Inflammatory macrophage treated with lipopolysaccharide for 4 hours (primary cell): ENCODE data around the gene PAFAH2.
A peak's percentile ranks its signal among the peaks of the same experiment; 100 is the strongest.

Source experiments
- DNase-seq: peaks from one replicate; pipeline ENCODE4 v3.0.0-alpha.2; 2020

PAFAH2 gene

GRCh38 chr1:25927521-25928265 is 70.2 kb downstream of the PAFAH2 start:
- DNase-seq, result no peak

GRCh38 chr1:25926731-25927496 is 70.9 kb downstream of the PAFAH2 start:
- no peak for DNase-seq

GRCh38 chr1:25924454-25924853 is 73.4 kb downstream of the PAFAH2 start:
- peak; percentile 40 for DNase-seq

DNA sequence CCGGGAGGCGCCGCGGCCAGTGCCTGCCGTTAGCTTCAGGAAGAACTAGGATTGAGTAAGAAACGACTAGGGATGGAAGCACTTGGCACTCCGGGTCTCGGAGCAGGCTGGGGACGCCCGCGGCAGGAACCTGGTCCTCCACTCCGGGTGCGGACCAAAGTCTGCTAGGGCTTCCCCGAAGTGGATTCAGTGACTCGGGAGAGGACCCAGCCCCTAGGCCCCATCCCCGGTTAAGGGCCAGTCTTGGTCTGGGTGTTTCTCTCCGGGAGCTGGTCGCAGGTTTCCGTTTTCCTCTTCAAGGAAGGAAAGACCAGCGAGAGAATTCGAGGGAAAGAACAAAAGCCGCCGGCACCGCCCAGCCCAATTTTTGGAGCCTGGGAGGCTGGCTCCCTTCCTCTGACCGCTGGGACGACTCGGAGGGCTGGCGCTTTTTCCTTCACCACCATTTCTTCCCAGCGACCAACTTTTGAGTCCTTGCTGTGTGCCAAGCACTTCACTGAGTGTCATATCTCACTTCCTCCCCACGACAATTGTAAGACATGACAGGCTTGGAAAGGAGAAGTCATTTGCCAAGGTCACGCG is 74.8 kb downstream of the PAFAH2 start:
- peak; percentile 67 for DNase-seq

DNA sequence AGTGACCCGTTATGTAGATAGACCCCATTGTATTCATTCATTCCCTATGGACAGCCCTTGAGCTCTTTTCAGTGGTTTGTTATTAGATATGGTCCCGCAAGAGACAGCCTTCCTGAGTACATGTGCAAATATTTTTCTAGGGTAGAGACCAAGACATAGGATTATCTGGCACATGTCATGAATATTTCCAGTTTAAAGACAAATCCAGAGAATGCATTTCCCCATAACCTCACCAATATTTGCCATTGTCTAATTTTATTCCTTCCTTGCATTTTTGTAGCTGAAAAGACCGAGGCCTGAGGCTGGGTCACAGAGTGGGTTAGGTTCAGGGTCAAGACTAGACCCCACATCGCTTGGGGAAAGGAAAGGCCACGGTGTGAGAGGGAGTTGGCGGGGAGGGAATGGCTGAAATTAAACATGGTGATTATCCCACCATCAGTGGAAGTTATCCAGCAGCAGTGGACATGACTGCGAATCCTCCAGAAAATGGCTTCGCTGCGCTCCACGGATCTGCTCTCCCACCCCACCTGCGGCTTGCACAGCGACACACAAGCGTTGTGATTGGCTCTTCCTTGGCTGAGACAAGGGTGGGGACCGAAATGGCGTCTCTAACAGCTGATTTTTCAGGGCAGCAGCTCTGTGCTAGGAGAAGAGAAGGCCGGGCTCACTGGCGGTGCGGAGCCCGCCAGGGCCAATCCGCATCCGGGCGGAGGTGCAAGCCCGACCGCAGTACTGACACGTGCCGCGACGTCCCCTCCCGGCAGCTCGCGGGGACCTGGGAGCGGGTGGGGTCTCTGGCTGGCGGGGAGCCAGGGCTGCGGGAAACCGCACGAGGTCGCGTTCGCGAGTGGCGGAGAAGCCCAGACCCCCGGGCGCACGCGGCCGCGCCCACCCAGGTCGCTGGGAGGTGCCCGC is 75.5 kb downstream of the PAFAH2 start:
- no peak for DNase-seq

DNA sequence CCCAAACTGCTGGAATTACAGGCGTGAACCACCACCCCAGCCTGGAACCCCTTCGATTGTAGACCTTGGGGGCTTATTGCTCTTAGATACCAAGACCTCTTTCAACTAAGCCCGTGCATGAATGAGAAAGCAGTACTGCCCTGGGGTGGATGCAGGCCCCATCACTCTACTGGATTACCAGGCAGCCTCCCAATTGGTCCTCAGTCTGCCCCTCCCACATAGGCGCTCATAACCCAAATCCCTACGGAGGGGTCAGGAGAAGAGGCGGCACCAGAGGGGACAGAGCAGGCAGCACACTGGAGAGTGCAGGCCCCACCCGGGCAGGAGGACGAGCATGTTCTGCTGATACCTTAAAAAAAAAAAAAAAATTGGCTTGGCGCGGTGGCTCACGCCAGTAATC is 79.2 kb downstream of the PAFAH2 start:
- DNase-seq, result no peak

DNA sequence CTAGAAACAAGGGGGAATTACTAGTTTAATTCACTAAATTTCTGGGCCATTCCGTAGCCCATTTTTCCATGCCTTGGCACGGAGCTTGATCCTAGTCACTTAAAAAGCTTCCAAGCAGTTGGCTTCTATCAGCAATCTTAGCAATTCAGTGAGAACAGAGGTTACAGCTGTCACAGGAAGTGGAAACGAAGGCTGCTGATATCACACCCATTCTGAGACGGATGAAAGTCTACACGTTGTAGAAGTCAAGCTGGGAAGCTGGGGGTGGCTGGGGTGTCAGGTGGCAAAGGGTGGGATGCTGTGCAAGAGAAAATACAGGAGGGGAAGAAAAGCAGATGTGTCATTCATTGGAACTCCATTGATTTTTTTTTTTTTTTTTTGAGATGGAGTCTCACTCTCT is 79.9 kb downstream of the PAFAH2 start:
- DNase-seq, result no peak

- DNase-seq, result no peak
Measured at GRCh38 chr1:25916460-25916859, 81.4 kb downstream of the PAFAH2 start.

DNA sequence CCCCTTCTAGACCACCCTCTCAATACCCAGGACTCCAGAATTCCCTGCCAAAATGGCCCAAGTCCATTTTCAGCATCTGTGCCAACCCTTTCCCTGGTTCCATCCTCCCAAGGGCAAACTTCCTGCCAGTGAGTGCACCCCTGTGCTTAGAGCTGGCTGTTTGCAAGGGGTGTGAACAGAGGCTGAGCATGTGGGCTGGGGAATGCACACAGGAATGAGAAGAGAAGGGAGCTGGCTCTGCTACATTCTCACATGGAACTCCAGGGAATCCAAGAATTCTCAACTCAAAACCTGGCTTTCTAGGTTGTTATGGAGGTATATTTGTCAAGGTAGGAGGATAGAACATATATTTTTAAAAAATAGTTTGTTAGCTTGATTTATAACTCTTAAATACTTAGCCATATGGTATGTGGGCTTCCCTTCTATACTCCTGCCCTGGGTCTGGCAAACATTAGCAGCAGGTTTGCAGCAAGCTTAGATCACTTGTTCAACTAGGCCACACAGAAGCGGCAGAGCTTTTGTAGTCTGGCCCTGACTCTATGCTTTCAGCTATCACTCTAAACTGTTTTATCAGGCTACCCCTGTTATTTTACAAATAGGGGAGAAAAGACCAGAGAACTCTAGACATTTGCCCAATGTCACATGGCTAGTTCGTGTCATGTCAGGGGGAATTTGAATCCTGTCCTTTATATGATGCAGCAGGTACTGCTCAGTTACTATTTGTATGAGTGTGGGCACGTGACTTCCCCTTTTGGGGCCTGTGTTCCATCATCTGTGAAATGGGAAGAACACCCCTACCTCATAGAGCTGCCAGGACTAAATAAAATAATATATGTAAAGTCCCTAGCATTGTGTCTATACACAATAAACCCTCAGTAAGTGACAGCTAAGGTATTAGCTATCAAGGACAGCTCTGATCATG is 83.5 kb downstream of the PAFAH2 start:
- DNase-seq, result no peak

- no peak for DNase-seq
Measured at GRCh38 chr1:25913206-25913605, 84.7 kb downstream of the PAFAH2 start.

DNA sequence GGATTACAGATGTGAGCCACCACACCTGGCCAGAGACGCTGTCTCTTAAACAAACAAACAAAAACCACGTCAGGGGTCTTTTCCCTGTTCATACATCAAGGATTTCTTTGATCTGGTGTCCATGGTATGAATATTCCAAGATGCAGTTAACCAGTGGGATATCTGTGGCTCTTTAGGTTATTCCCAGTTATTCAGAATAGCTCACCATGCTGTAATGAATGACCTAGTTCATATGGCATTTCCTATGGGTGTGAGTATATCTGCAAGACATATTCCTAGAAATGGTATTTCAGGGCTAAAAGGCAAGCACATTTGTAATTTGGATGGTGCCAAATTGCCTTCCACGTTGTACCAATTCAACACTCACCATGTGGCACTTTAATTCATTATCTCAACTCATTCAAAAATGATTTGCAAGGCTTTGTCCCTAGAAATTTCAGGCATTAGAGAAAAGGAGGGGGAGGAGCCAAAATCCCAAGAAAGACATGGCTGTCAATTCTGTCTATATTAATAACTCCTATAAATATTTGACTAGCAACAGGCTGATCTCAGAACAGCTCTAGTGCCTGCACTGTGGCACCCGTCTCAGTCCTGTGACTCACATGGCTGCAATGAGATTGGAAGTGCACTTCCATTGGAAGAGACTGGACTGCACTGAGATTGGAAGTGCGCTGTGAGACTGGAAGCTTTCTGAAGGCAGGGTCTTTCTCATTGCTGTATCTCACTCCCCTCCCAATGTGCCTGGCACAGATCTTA is 85.6 kb downstream of the PAFAH2 start:
- DNase-seq, result no peak

DNA sequence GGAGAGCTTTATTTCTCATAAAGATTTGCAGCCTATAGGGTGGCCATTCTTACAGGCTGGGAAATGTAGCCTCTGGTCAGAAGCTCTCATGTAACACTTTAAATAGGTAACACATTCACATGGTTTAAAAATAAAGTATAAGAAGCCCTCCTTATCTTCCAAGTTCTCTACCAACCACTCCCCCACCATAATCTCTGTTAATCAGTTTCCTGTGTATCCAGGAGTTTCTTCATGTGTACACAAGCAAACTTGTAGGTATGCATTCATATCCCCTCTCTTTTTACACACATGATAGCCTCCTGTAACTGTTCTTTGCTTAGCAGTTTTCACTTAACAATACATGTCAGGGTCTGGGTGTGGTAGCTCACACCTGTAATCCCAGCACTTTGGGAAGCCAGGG is 86.7 kb downstream of the PAFAH2 start:
- DNase-seq, result no peak
